ENCODE results near the gene FER. TPM values are rescaled to one million over a fixed set of nuclear protein-coding genes. Genes with fewer than 3 reads are reported as not detected.
"Not testable (repeated sequence)": the region's sequence is repeated elsewhere in the genome, so short reads cannot be mapped to it uniquely, and the experiment has no call there.

FER gene
- total and polyA plus RNA-seq, 2 of the 13 experiments (the other 11 are each of a cell fraction or from before 2014, with no cell fraction given) = 7.9 to 29.0 TPM

- TF ChIP-seq, protein P1, sequence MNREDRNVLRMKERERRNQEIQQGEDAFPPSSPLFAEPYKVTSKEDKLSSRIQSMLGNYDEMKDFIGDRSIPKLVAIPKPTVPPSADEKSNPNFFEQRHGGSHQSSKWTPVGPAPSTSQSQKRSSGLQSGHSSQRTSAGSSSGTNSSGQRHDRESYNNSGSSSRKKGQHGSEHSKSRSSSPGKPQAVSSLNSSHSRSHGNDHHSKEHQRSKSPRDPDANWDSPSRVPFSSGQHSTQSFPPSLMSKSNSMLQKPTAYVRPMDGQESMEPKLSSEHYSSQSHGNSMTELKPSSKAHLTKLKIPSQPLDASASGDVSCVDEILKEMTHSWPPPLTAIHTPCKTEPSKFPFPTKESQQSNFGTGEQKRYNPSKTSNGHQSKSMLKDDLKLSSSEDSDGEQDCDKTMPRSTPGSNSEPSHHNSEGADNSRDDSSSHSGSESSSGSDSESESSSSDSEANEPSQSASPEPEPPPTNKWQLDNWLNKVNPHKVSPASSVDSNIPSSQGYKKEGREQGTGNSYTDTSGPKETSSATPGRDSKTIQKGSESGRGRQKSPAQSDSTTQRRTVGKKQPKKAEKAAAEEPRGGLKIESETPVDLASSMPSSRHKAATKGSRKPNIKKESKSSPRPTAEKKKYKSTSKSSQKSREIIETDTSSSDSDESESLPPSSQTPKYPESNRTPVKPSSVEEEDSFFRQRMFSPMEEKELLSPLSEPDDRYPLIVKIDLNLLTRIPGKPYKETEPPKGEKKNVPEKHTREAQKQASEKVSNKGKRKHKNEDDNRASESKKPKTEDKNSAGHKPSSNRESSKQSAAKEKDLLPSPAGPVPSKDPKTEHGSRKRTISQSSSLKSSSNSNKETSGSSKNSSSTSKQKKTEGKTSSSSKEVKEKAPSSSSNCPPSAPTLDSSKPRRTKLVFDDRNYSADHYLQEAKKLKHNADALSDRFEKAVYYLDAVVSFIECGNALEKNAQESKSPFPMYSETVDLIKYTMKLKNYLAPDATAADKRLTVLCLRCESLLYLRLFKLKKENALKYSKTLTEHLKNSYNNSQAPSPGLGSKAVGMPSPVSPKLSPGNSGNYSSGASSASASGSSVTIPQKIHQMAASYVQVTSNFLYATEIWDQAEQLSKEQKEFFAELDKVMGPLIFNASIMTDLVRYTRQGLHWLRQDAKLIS (CRISPR knock-in tag; IDR thresholded peaks at IDR 0.05) = no peak
- TF ChIP-seq RFXAP (CRISPR knock-in tag; IDR thresholded peaks at IDR 0.05; ENCODE audit: borderline replicate concordance) = no peak
- no peak for TF ChIP-seq ZNF281 (CRISPR knock-in tag; IDR thresholded peaks at IDR 0.05; ENCODE audit: borderline replicate concordance)
- TF ChIP-seq, protein P2, sequence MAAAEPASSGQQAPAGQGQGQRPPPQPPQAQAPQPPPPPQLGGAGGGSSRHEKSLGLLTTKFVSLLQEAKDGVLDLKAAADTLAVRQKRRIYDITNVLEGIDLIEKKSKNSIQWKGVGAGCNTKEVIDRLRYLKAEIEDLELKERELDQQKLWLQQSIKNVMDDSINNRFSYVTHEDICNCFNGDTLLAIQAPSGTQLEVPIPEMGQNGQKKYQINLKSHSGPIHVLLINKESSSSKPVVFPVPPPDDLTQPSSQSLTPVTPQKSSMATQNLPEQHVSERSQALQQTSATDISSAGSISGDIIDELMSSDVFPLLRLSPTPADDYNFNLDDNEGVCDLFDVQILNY (CRISPR knock-in tag; conservative IDR thresholded peaks at IDR 0.05) = no peak
Measured at GRCh38 chr5:108989761-108990392, 242.2 kb downstream of the FER start (continued).

GRCh38 chr5:108992396-108993085 lies 244.8 kb downstream of the FER start:
- intact Hi-C loops (cut with micrococcal nuclease; ENCODE audit: unreplicated experiment); in situ Hi-C loops (cut with HindIII; ENCODE audit: extremely low pct_ligation_motif_present, low pct_unique_long_range_greater_than_20kb); BruUV-seq (replicated peaks): not testable (repeated sequence)

GRCh38 chr5:108993440-108993839 lies 245.7 kb downstream of the FER start:
- in situ Hi-C loops (cut with HindIII; ENCODE audit: extremely low pct_ligation_motif_present, low pct_unique_long_range_greater_than_20kb); H3K9ac ChIP-seq (ENCODE audit: insufficient read depth, low read depth, low read length); H3K4me2 ChIP-seq (ENCODE audit: low read depth, low read length); H3K4me3 ChIP-seq (replicated peaks in 1 of 3; ENCODE audit: insufficient read depth in 1 of 3, low read depth in 2 of 3, low read length in 3 of 3); POLR2A ChIA-PET; H3K9me3 ChIP-seq (ENCODE audit: low read length); H4K20me1 ChIP-seq (ENCODE audit: insufficient read depth, low read length); ATAC-seq; H3K36me3 ChIP-seq (replicated peaks in 1 of 2; ENCODE audit: control insufficient read depth in 1 of 2, insufficient read depth in 2 of 2, low read length in 2 of 2); intact Hi-C loops (cut with micrococcal nuclease; ENCODE audit: unreplicated experiment); H3K4me1 ChIP-seq (ENCODE audit: insufficient read depth, low read length); CTCF ChIA-PET (ENCODE audit: low intra/inter-chr PET ratio, low total read pairs); H3K79me2 ChIP-seq (ENCODE audit: insufficient read depth, low read length); H2AFZ ChIP-seq (ENCODE audit: low read length); H3K27me3 ChIP-seq (ENCODE audit: control insufficient read depth in 1 of 2, insufficient read depth in 2 of 2, low read length in 2 of 2); BruUV-seq (replicated peaks); FAIRE-seq; H3K27ac ChIP-seq (ENCODE audit: extremely low read length, insufficient read depth, low read length); DNase-seq (ENCODE audit: low spot score): not testable (repeated sequence)
- 96% methylated on average over 12 of the region's 12 CpGs for WGBS (ENCODE audit: low lambda C conversion rate)

More at GRCh38 chr5:108992396-108993085, 244.8 kb downstream of the FER start:
- H3K4me2 ChIP-seq (ENCODE audit: low read depth, low read length); H3K79me2 ChIP-seq (ENCODE audit: insufficient read depth, low read length); H3K9ac ChIP-seq (ENCODE audit: insufficient read depth, low read depth, low read length); H3K4me1 ChIP-seq (ENCODE audit: insufficient read depth, low read length); H4K20me1 ChIP-seq (ENCODE audit: insufficient read depth, low read length); H3K9me3 ChIP-seq (ENCODE audit: low read length); DNase-seq (ENCODE audit: low spot score); H2AFZ ChIP-seq (ENCODE audit: low read length); H3K36me3 ChIP-seq (replicated peaks in 1 of 2; ENCODE audit: control insufficient read depth in 1 of 2, insufficient read depth in 2 of 2, low read length in 2 of 2); H3K27ac ChIP-seq (ENCODE audit: extremely low read length, insufficient read depth, low read length); FAIRE-seq; H3K4me3 ChIP-seq (replicated peaks in 1 of 3; ENCODE audit: insufficient read depth in 1 of 3, low read depth in 2 of 3, low read length in 3 of 3); H3K27me3 ChIP-seq (ENCODE audit: control insufficient read depth in 1 of 2, insufficient read depth in 2 of 2, low read length in 2 of 2); CTCF ChIA-PET (ENCODE audit: low intra/inter-chr PET ratio, low total read pairs); ATAC-seq; POLR2A ChIA-PET: not testable (repeated sequence)
- WGBS (ENCODE audit: low lambda C conversion rate) = 98% methylated on average over 6 of the region's 47 CpGs

Measured in HepG2 (cell line).